Ecto neural progenitor cell (in vitro differentiated cells): Measurements from ENCODE around the gene CD4.
"Not testable (repeated sequence)": the region's sequence is repeated elsewhere in the genome, so short reads cannot be mapped to it uniquely, and the experiment has no call there.

Experiments
- DNase-seq: peaks from one replicate; pipeline ENCODE4 v3.0.0-alpha.2; 2018; ENCODE audit warnings: low spot score

Gene CD4

DNA sequence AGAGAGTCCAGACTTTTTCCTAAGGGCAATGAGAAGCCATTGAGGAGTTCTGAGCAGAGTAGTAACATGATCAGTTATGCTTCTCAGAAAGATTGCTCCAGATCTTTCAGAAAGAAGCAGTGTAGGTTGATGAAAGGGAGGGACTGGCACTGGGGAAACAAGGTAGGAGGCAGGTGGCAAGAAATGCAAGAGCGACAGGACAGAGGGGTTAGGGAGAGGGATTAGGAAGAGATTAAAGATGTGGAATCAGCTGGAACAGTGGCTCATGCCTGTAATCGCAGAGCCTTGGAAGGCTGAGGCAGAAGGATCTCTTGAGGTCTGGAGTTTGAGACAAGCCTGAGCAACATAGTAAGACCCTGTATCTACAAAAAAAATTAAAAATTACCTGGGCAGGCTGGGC is 58.3 kb downstream of the CD4 start:
- DNase-seq = no peak

DNA sequence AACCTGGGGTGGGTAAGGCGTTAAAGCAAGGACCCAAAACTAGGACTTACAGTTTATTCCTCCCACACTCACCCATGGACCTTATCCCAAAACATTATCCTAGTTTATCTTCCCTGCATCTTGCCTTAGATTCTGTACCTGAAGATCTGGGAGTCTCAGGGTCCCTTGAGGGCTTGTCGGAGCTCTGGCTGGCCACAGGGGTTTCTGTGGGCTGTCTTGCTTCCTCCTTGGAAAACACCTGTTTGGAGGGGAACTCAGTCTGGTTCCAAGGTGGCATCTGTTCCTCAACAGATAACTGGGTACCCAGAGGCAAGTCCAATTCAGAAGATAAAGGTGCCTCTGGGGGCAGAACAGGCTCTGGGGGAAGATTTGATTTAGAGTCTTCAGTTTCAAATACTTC is 60.1 kb downstream of the CD4 start:
- no peak for DNase-seq

DNA sequence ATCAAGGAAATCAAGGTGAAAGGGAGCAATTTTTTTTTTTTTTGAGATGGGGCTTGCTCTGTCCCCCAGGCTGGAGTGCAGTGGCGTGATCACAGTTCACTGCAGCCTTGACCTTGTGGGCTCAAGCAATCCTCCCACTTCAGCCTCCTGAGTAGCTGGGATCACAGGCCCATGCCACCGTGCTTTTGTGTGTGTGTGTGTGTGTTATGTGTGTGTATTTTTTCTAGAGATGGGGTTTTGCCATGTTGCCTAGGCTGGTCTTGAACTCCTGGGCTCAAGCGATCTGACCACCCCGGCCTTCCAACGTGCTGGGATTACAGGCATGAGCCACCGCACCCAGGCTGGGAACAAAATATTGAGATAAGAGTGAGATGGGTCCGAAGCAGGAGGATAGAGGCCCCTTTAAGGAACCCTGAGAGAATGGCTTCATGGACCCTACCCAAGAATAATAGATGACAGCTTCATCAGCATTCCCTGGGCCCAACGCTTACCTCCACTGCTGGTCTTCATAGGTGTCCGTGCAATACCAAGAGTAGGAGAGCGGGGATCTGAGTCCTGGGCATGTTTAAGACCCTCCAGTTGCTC is 60.7 kb downstream of the CD4 start:
- DNase-seq = no peak

DNA sequence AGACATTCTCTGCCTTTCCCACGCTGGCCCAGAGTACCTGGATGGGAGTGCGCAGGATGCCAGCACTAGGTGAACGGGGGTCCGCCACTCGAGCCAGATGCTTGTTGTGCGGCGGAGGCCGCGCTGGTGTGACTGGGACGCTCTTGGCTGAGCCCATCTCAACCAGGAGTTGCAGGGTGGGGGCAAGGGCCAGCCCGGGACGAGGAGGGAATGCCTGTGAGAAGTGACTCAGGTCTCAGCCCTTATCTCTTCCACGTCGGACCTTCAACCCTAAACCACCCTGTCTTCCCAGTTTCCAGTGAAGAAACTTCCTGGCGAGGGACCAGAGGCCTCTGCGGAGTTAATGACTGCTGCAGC is 61.4 kb downstream of the CD4 start:
- no peak for DNase-seq

DNA sequence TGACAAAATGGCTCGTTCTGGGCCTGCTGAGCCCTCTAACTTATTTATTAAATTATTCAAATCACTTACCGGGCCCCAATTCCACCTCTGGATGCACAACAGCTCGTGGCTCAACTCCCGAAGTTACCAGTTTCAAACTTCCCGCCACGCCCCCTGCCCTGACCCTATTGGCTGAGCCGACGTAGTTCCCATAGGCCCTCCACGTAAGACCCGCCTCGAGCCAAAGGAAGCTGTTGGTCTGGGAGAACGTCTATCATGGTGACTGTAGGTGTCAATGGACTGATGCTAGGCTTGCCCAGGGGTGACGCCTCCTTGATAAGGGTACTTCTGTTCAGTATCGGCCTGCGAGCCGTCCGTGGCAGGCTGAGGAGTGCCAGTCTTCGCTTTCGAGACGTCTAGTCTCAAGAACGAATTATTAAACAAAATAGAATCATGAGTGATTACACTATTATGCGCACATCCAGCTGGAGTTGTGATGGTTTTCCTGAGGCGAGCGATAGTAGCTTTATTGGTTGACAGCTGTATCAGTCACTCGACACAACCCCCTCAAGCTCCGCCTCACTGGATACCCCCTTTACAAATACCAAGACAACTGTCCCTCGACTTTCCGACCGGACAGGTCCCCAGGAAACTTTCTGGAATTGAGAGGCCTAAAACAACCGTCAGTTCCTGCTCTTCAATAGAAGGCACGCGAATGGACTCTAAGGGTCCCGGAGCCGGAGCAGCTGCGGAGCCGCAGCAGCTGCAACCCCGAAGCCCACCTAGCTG is 62.0 kb downstream of the CD4 start, which contains the start of gene CDCA3:
TSS of gene CDCA3 (minus strand) at position 134 of the 768 bp plus-strand sequence. CDS start 334 bp downstream, outside the sequence.
- DNase-seq = peak; percentile 98

DNA sequence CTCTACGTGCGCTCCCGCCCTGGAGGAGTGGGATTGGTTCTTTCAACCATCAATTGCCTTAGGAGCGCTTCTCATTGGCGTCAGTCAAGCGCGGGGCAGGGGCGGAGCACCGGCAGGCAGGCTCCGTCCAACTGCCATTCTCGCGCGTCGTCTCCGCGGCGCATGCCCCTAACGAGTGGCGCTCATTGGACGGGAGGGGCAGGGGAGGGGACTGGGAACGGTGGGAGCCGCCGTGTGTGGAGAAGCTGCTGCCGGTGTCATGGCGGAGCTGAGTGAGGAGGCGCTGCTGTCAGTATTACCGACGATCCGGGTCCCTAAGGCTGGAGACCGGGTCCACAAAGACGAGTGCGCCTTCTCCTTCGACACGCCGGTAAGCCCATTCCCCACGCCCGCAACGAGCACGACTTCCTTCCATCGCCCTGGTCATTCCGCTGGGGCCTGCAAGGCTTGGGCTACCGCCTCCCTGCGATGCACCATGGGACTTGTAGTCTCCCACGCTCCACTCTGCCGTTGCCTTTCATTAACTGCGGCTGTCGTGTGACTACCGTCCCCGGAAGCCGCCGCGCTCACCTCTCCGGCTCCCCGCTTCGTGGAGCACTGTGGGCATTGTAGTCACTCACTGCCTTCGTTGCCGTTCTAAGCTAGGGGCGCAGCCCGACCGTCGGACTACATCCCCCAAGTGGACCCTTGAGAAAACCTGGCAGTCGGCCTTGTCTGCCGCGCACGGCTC is 62.8 kb downstream of the CD4 start, which contains the start of gene USP5:
TSS of gene USP5 (plus strand) at position 230 of the 730 bp plus-strand sequence. CDS start at position 260, 30 bp downstream.
- DNase-seq = peak; percentile 100

DNA sequence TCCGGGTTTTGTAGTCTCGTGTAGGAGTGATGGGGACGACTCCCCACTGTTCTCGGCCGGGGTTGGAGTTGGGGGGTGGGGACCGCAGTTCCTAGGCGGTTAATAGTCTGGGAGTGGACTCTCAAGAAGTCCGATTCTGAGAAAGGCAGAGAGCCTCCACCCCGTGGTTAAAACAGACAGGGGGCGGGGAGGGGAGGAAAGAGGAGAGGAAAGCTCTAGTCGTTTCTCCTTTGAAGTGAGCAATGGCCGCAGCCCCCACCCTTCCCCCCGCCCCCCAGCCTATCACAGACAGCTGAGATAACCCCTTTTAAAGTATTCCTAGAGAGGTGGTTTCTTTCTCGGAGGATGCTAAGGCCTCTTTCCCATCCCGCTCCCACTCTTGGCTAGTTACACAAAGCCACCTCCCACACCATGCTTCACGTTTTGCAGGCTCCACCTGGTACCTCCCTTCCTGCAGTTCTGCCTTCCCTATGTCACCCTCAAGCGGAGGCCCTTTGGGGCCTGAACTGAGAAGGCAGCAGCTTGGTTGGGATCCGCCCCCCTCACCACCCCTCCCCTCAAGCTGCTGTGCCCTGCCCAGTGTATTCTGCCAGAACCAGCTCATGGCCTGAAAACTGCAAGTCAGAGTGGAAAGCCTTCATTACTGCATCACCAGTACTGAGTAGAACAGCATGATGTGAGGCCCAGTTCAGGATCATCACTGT is 63.5 kb downstream of the CD4 start:
- peak; percentile 74 for DNase-seq

DNA sequence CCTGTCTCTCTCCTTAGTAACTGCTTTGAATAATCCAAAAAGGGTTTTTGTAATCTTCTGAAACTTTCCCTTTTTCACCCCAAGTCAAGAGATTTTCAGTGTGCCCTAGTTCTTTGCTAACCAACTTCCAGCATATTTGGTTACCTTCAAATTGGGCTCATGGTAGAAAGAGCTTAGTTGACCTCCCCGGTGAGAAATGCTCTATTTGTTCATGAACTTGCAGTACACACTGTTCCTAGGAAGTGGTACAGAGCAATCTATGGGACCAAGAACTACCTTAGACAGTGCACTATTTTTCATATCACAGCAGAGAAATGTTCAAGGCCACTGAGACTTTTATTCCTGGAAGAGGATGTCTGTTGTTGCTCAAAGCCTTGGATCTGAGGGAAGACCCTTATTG is 64.3 kb downstream of the CD4 start:
- DNase-seq = no peak

DNA sequence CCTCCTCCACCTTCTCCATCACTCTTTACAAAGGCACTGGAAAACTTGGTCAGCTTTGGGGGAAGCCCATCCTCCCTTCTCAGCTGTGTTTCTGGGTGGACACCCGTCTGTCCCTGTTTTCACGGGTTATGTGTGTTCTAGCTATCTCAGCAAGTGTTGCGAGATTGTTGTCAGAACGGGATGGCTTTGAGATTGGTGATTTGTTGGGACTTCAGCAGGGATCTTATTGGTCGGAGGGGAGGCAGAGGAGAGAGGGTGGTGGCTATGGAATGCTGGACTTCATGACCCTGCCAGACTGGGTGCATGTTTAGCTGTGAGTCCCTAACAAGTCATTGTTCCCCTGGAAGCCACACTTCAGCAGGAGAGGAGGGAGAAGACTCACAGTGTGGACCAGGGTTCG is 64.7 kb downstream of the CD4 start:
- no peak for DNase-seq

DNA sequence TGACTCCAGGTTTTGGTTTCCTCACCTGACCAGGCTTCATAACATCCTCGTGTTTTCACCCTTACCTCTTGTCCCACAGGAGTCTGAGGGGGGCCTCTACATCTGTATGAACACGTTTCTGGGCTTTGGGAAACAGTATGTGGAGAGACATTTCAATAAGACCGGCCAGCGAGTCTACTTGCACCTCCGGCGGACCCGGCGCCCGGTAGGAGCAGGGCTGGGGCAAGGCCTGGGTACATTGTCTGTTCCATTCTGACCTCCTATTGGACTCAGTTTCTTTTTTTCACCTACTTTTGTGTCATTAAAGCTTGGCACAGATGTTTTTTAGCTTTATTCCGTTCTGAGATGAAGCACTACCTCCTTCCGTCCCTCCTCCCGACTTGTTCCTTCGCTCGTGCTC is 66.0 kb downstream of the CD4 start:
- DNase-seq = no peak

DNA sequence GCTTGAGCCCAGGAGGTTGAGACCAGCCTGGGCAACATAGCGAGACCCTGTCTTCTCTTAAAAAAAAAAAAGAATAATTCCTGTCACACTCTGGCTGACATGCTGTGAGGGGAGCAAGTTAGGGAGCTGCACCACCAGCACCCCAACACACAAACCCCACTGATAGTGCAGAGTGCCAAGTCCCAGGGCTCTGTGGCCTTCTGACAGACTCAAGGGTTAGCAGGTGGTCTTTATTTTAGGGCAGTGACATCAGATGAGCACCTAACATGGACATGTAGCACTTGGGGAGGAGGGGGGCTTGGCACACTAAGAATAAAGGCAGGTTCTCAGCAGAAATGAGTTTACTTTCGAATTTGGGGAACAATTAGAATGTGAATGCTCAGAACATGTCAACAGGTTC is 69.5 kb downstream of the CD4 start:
- DNase-seq = no peak

DNA sequence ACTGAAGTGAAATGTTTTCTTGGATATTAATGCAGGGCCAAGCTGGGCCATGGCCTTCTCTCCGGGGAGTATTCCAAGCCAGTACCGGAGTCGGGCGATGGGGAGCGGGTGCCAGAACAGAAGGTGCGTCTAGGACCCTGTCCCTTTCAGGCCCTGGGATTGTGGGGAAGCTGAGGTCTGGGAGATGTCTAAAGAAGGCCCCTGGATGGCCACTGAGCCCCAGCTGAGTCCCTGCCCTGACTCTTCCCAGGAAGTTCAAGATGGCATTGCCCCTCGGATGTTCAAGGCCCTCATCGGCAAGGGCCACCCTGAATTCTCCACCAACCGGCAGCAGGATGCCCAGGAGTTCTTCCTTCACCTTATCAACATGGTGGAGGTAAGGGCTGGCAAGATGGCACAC is 70.8 kb downstream of the CD4 start:
- DNase-seq = no peak

DNA sequence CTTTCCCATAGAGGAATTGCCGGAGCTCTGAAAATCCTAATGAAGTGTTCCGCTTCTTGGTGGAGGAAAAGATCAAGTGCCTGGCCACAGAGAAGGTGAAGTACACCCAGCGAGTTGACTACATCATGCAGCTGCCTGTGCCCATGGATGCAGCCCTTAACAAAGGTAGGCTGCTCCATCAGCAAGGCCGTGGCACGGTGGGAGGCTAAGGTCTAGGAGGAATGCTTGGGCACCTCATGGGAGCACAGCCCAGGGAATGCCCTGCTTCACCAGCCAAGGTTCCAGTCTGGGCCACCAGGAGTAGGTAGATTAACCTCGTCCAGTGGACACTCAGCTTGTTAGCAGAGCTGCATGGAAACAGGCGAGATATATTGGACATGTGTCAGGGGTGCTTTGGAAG is 71.6 kb downstream of the CD4 start:
- no peak for DNase-seq

DNA sequence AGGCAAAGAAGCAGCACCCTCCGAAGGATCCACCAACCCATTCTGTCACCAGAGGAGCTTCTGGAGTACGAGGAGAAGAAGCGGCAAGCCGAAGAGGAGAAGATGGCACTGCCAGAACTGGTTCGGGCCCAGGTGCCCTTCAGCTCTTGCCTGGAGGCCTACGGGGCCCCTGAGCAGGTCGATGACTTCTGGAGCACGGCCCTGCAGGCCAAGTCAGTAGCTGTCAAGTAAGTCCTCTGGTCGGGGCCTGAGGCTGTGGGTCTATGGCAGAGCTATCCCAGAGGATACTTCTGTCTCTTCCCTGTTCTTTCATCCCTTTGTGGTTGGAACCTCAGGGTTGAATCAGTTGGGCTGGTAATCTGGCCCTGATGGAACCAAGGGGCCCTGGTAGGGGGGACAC is 72.1 kb downstream of the CD4 start:
- DNase-seq = no peak

DNA sequence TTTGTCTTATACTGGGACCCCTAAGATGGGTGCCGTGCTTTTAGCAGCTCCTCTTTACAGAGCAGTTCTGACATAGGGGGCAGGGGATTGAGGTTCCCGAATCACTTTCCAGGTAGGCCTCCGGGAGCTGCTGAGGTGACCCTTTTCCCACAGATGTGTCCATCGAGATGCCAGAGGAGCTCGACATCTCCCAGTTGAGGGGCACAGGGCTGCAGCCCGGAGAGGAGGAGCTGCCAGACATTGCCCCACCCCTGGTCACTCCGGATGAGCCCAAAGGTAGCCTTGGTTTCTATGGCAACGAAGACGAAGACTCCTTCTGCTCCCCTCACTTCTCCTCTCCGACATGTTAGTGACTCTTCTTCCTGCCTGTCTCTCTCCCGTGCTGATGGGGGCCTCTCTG is 73.7 kb downstream of the CD4 start:
- no peak for DNase-seq

DNA sequence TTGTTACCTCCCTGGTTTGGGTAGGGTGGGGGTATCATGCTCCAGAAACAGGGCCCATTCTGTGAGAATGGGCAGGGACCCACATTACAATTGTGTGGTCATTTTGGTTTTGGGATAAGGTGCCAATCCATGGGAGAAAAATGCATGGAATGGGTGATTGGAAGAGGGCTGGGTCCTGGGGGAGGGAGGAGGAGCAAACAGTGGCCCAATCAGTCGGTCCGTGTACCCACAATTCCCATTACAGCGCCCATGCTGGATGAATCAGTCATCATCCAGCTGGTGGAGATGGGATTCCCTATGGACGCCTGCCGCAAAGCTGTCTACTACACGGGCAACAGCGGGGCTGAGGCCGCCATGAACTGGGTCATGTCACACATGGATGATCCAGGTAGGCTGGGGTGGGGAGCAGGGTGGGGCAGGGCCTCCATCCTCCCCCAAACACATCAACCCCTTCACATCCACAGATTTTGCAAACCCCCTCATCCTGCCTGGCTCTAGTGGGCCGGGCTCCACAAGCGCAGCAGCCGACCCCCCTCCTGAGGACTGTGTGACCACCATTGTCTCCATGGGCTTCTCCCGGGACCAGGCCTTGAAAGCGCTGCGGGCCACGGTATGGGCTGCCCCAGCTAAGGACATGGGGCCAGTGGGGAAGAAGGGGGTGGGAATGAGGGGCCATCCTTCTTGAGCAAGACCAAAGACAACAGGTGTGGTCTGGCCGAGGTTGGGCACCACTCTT is 74.4 kb downstream of the CD4 start:
- no peak for DNase-seq

DNA sequence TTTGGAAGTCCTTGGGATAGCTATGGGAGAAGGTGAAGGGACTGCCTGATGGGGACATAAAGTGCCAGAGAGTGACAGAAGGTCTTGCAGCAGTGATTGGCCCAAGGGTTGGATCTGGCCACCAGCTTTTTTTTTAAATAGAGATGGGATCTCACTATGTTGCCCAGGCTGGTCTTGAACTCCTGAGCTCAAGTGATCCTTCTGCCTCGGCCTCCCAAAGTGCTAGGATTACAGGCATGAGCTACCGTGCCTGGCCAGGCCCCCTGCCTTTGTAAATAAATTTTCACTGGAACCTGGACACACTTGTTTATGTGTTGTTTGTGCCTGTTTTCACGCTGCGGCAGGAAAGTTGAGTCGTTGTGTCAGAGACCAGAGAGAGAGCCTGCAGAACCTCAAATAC is 76.0 kb downstream of the CD4 start:
- DNase-seq = not testable (repeated sequence)

DNA sequence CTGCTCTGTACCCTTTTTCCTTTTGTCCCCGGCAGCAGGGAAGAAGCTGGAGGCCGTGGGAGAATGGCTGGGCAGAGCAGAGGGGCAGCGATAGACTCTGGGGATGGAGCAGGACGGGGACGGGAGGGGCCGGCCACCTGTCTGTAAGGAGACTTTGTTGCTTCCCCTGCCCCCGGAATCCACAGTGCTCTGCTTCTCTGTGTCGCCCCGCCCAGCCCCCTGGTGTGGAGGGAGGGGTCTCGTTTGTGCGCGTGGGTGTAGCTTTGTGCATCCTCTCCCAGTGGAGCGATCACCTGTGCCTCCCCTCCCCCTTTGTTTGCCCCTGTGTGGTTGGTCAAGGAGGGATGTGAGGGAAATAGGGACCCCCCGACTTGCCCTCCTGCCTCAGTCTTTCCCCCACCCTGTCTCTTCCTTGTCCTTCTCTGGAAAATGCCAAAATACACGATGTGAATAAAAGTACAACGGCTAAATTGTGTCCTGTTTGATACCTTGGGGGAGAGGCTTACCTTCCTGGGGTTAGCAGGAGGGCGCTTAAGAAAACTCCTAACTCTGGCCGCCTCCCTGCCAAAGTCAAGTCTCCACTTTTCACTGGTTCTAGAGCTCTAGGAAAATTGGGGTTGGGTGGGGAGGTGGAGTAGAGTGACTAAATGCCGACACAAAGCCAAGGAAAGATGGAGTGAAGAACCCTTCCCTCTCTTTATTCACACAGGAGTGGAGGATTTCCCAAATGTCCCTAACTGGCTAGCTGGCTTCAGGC is 77.0 kb downstream of the CD4 start:
- DNase-seq = peak; percentile 56

DNA sequence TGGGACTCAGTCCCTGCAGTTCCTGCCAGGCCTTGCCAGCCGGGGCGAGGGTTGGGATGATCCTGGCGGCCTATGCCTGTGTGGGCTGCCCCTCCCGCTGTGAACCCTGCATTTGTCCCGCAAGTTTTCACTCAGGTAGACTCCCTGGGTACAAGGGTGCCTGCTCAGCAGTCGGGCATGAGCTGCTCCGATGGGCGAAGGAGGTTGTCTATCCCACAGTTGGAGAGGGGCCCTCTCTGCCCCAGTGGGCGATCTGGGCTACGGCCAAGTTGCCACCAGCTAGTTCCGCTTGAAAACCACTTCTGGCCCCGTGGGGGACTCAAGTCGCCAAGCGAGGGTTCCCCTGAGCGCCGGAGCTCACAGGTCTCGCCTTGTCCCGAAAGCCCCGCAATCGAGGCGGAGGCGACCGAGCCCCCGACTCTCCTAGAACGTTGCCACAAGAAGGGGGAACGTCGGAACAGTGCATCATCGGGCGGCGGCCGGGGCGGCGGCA is 77.6 kb downstream of the CD4 start:
- no peak for DNase-seq

DNA sequence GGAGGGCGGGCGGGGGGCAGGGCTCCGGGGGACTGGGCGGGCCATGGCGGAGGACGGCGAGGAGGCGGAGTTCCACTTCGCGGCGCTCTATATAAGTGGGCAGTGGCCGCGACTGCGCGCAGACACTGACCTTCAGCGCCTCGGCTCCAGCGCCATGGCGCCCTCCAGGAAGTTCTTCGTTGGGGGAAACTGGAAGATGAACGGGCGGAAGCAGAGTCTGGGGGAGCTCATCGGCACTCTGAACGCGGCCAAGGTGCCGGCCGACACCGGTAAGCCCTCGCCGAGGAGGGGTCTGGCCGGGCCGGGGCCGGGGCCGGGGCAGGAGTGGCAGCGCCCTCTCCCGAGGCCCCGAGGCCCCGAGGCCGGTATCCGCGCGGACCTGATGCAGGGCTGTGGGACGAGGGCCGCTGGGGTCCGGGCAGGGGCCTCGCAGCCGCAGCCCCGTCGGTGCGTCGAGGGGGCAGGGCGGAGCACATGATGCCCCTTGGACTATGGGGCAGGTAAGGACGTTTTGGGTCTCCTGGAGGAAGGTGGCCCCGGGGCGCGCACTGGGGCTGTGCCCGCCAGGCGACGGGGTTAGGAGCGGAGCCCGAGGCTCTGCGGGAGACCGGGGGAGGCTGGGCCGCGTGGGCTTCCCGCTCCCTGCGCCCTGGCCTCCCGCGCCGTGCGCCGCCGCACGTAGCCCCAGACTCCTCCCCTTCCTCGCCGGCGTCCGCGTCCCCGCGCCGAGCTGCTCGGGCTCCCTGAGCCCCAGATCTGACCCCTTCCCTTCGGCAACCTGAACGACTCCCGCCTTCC is 78.3 kb downstream of the CD4 start, which contains the start of gene TPI1:
TSS of gene TPI1 (plus strand) at position 119 of the 798 bp plus-strand sequence. CDS start at position 155, 36 bp downstream.
- DNase-seq = peak; percentile 94
